ENCODE data around the gene INSIG1.

DNA sequence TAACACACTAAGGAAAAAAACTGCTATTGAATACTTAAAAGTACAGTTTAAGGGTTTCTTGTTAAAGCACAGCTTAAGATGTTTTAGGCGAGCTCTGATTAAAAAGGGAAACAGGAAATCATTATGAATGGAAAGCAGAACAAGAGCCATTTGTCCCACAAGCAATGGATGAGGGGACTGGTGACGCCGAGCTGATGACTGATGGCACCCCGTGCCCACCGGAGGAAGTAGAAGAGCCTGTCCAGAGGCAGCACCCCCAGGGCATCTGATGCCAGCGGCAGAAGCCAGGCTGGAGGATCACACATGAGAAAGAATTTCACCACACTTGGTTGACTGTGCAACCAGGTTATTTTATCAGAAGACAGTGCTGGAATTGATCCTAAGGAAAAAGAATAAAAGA lies 15.0 kb upstream of the INSIG1 start:
- TF ChIP-seq, protein P1, sequence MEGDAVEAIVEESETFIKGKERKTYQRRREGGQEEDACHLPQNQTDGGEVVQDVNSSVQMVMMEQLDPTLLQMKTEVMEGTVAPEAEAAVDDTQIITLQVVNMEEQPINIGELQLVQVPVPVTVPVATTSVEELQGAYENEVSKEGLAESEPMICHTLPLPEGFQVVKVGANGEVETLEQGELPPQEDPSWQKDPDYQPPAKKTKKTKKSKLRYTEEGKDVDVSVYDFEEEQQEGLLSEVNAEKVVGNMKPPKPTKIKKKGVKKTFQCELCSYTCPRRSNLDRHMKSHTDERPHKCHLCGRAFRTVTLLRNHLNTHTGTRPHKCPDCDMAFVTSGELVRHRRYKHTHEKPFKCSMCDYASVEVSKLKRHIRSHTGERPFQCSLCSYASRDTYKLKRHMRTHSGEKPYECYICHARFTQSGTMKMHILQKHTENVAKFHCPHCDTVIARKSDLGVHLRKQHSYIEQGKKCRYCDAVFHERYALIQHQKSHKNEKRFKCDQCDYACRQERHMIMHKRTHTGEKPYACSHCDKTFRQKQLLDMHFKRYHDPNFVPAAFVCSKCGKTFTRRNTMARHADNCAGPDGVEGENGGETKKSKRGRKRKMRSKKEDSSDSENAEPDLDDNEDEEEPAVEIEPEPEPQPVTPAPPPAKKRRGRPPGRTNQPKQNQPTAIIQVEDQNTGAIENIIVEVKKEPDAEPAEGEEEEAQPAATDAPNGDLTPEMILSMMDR (IDR thresholded peaks at IDR 0.05): no peak
- TF ChIP-seq POLR2A (IDR thresholded peaks at IDR 0.05): no peak
- no peak for TF ChIP-seq POLR2AphosphoS5 (IDR thresholded peaks at IDR 0.05)
- TF ChIP-seq EP300 (IDR thresholded peaks at IDR 0.05; ENCODE audit: low read depth): no peak

Data from transverse colon (tissue), 4 donors.